GM21528 (cell line): Measurements from ENCODE around the gene USP2.
"Not testable (repeated sequence)": the region's sequence is repeated elsewhere in the genome, so short reads cannot be mapped to it uniquely, and the experiment has no call there.

ENCODE experiments used
- ATAC-seq: cut with Tn5 transposase; IDR thresholded peaks from one replicate; pipeline ENCODE4 v1.9.1; 2021; ENCODE audit warnings: mild to moderate bottlenecking, moderate library complexity; ENCODE audit not compliant: unreplicated experiment, low FRiP score

The USP2 gene

DNA sequence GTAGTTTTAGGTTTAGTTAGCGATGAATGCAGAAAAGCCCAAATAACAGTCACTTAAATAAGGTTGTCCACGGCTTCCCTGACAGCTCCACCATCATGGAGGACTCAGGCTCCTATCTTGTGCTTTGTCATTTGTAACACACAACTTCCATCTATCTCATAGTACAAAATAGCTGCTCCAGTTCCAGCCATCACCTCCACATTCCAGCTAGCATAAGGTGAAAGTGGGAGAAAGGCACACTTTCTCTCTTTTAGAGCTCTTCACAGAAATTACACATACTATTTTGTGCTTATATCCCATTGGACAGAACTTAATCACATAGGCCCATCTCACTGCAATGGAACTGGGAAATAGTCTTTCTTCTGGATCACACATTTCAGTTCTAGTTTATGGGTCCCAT is 32.8 kb upstream of the USP2 start:
- ATAC-seq = no peak

DNA sequence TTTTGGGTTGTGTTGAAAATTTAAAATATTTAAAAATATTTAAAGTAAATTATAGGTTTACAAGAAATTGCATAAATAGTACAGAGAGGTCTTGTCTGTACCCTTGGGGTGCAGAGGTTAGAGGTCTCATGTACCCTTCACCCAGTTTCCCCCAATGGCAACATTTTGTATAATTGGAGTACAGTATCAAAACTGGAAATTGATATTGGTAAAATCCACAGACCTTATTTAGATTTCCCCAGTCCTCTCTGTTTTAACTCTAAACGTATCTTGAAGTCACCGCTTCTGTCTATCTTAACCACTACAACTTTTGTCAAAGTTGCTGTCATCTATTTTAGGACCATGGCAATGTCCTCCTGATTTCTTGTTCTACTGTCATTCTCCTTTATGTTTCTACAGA is 30.6 kb upstream of the USP2 start:
- no peak for ATAC-seq

DNA sequence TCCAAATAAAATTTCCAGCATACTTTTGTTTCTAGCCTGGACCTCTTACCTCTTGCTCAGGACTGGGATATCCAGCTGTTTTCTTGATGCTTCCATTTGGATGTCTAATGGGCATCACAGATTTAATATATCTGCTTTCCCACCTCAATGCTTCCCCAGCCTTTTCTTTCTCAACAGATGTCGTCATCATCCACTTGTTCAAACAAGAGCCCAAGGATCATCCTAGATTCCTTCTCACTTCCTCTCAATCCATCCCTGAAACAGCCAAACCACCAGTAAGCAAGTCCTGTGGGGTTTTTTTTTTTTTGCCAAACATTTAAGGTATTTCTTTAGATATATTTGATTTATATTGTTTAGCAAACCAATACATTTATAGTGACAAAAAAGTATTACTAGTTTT is 29.0 kb upstream of the USP2 start:
- no peak for ATAC-seq

DNA sequence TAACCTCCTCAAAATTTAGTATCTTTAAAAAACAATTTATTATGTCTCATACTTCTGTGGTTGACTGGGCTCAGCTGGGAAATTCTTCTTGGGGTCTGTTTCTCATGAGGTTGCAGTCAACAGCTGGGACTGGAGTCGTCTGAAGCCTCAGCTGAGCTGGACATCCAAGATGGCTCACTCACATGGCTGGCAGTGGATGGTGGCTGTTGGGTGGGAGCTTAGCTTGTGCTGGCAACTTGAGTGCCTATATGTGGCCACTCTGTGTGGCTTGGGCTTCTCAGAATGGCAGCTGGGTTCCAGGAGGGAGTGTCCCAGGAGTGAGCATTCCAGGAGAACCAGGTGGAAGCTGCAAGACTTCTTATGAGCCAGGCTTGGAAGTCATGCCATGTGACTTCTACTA is 28.2 kb upstream of the USP2 start:
- ATAC-seq = no peak

DNA sequence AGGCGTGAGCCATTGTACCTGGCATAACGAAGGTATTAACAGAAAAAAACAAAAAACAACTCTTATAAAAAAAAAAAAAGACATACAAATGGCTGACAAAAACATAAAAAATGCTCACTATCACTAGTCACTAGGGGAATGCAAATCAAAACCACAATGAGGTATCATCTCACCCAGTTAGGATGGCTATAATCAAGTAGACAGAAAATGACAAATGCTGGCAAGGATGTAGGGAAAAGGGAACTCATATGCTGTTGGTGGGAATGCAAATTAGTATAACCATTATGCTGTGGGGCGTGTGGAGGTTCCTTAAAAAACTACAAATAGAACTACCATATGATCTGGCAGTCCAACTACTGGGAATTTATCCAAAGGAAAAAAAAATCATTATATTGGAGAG is 24.5 kb upstream of the USP2 start:
- ATAC-seq = no peak

DNA sequence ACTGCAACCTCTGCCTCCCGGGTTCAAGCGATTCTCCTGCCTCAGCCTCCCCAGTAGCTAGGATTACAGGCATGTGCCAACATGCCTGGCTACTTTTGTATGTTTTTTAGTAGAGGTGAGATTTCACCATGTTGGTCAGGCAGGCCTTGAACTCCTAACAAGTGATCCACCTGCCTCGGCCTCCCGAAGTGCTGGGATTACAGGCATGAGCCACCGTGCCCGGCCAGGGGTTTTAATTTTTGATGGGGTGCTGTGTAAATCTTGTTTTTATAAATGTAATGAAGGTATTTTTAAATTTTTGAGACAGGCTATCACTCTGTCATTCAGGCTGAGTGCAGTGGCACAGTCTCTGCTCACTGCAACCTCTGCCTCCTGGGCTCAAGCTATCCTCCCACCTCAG is 24.0 kb upstream of the USP2 start:
- ATAC-seq = not testable (repeated sequence)

DNA sequence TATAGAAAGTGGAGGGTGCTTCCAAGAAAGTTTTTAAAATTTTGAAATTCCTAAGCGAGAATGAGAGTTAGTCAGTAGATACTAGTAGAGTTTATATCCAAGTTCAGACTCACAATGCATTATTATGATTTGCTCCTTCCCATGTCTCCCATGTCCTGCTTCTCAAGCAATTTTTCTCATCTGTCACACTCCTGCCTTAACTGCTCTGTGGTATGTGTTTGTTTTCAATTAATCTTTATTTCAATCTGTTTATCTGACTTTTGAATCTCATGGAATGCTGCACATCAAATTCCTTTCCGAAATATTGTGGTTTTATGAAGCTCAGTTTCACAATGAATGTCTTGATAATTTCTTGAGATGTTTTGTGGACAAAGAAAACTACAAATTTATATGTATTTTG is 23.4 kb upstream of the USP2 start:
- no peak for ATAC-seq

DNA sequence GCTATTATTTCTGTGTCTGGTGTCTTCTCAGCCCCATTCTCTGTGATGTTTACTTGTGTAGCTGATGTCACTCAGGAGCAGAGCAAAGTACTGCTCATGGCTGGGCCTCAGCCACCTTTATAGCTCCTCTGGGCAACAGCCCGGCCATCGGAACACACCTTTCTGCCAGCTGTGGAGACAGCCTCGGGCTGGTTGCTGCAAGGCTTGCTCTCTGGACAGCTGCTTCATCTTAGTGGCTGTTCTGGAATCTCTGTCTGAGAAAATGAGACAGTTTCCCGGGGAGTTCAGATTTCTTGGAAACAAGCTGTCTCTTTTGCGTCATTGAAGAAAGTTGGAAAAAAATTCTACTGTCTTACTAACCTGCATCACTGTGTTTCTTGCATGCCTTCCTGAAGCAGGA is 21.5 kb upstream of the USP2 start:
- ATAC-seq = no peak

DNA sequence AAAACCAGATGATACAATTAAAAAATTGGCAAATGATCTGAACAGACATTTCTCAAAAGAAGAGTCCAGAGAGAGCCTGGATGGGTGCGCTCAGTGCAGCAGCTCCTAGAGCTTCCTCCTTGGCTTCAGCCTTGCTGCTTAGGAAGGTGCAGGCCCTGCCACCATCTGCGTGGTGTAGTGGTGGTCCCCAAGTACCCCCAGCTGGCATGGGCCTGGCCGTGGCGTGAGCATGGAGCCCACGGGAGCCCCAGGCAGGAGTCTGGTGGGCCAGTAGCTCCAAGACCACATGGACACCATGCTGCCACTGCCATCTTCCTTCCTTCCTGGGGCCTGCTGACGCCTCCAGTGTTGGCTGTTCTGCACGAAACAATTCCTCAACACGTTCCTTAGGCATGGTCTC is 21.0 kb upstream of the USP2 start:
- no peak for ATAC-seq

DNA sequence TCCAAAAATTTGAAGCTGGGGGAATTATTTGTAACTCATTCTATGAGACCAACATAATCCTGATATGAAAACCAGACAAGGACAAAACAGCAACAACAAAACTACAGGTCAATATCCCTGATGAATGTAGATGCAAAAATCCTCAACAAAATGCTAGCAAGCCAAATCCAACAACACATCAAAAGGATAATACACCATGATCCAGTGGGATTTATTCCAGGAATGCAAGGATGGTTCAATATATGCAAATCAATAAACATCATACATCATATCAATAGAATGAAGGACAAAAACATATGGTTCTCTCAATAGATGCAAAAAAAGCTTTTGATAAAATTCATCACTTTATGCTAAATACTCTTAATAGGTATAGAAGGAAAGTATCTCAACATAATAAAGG is 19.4 kb upstream of the USP2 start:
- ATAC-seq = no peak

DNA sequence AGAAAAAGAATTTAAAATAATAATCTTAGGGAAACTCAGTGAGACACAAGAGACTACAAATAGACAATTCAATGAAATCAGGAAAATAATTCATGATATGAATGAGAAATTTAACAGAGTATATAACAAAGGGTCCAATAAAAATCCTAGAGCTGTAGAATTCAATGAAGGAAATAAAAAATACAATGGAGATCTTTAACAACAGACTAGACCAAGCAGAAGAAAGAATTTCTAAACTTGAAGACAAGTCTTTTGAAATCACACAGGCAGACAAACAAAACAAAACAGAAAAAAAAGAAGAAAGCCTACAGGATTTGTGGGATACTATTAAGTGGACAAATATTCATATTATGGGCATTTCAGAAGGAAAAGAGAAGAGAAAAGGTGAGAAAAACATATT is 16.2 kb upstream of the USP2 start:
- ATAC-seq = no peak

DNA sequence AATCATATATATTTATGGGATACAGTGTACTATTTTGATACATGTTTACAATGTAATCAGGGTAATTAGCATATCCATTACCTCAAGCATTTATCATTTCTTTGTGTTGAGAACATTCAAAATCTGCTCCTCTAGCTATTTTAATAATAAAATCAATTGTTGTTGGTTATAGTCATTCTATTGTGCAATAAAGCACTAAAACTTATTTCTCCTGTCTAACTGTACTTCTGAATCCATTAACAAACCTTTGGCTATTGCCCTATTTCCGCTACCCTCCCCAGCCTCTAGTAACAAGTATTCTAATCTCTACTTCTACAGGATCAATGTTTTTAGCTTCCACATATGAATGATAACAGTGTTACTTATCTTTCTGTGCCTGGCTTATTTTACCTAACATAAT is 15.3 kb upstream of the USP2 start:
- ATAC-seq = no peak

DNA sequence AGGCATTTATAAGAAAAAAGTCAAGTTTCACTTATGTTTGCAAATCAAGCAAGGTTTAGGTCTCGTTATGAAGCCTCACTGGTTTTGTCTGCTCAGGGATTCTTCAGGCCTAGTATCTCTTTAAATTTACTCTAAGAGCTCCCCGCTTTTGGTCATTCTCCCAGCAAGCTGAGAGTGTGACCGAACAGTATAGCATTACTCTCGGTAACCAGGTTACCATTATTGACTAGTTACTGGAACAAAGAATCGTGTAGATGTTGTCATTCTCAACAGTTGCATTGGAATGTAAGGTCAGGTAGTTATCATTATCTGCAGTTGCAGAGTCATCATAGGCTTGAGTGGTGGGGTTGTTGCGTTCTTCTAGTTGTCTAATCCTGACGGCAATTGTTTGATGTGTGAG is 9.8 kb upstream of the USP2 start:
- no peak for ATAC-seq

DNA sequence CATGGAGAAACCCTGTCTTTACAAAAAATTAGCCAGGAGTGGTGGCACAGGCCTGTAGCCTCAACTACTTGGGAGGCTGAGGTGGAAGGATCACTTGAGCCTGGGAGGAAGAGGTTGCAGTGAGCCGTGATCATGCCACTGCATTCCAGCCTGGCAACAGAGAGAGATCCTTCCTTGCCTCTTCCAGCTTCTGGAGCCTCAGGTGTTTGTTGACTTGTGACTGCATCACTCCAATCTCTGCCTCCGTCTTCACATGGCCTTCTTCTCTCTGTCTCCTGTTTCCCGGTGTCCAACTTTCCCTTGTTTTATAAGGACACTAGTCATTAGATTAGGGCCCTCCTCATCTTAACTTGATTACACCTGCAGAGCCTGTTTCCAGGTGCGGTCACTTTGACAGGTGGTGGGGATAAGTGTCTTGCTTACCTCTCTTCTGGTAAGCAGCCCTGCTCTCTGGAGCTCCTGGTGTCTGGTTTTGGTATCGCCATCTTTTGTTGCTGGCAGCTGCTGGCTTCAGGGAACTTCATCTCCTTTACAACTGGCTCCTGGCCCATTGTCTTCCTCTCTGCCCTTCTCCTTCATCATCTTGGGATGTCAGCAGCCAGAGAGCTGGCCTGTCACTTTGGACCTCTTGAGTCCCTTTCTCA is 8.2 kb upstream of the USP2 start:
- no peak for ATAC-seq

DNA sequence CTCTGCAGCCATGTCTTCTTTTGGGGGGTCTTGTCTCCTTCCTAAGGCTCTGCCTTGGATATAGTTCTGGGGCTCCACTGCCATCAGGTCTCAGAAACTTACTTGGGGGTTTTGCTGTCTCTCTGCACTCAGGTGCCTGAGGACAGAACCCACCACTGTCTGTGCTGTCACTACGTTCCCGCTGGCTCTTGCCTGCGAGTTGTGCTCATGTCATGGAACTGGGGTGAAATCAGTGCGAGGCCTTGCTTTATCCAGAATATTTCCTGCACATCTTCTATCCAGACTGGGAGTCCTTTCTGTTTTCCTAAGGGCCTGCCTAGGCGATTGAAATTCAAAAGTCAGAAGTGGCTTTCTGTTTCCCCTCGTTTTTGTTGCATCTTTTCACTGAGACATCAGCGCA is 6.6 kb upstream of the USP2 start:
- no peak for ATAC-seq

DNA sequence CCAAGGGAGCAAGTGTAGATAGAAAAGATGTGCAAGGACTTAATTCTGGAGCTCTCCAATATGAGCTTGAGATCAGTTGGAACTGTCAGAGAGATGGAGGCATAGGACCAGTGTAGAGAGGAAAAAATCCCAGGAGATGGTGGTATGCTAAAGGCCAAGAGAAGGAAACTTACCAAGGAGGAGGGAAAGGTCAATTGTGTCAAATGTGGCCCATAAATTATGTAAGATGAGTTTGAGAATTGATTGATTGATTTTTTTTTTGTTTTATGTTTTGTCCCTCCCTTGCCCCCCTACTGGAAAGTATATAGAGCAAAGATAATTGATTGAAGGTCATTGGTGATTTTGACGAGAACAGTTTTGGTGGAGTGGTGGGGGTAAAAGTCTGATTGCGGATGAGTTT is 2.8 kb upstream of the USP2 start:
- ATAC-seq = no peak

DNA sequence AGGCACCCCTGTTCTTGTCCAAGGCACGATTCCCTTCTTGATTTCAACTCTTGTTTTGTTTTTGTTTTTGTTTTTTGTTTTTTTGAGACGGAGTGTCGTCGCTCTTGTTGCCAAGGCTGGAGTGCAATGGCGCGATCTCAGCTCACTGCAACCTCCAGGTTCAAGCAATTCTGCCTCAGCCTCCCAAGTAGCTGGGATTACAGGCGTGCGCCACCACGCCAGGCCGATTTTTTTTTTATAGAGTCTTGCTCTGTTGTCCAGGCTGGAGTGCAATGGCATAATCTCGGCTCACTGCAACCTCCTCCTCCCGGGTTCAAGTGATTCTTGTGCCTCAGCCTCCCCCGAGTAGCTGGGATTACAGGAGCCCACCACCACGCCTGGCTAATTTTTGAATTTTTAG is 1.0 kb upstream of the USP2 start:
- ATAC-seq = not testable (repeated sequence)

DNA sequence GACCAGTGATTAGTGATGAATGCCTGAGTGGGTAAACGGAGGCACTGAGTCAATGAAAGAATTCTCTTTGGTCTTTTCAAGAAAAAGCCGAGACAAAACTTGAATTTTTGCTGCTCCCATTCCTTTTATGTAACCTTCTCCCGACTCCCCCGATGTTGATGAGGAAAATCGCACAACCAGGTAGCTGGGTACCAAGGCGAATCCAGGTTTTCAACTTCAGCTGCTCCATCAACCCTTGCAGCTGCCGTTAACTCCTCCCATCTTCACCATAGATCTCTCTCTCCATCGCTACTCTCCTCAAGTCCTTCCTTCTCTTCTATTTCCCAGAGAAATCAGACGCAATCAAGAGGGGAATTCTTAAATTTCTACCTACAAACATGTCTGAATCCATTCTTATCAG is 611 bp upstream of the USP2 start:
- ATAC-seq = no peak

DNA sequence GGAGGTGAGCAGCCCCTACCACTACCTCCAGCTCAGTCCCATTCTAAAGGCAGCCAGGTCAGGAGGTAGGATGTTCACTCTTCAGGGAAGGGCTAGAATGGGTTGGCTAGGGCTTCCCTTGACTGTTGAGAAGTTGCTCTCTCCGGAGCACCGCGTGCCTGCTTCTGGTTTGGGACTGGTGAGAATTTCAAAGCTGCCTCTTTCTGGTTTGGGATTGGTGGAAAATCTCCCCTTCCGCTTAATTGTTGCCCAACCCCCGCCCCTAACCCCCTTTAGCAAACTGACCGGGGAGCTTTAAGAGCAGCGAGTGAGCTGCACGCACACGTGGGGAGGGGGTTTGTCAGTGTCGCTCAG is 686 bp downstream of the USP2 start:
- no peak for ATAC-seq

DNA sequence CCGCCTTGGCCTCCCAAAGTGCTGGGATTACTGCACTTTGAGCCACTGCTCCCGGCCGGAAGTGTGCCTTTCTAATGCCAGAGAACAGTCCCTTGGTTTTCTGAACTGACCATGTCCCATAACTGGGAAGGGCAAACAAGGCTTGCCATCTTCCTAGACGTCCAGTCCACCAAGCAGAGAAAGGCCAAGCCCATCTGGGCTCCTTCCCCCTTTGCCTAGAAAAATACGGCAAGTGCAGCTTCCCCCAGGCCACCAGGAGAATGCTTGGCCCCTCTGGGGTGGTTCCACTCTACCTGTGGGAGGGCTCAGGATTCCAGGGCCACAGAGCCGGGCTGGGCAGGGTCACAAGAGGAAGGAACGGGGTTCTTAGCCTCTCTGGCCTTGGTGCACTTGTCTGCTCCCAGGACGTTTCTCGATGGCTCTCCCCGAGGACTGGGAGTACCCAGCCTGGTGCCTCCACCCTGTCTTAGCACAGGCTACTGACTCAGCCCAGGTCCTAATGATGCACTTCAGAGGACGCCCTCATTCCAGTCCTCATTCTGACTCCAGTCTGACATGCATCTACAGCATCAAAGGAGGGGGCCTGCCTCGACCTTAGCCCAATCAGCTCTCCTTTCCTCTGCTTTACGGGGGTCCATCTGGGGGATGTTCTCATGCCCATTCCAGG is 1.2 kb downstream of the USP2 start:
- ATAC-seq = no peak

DNA sequence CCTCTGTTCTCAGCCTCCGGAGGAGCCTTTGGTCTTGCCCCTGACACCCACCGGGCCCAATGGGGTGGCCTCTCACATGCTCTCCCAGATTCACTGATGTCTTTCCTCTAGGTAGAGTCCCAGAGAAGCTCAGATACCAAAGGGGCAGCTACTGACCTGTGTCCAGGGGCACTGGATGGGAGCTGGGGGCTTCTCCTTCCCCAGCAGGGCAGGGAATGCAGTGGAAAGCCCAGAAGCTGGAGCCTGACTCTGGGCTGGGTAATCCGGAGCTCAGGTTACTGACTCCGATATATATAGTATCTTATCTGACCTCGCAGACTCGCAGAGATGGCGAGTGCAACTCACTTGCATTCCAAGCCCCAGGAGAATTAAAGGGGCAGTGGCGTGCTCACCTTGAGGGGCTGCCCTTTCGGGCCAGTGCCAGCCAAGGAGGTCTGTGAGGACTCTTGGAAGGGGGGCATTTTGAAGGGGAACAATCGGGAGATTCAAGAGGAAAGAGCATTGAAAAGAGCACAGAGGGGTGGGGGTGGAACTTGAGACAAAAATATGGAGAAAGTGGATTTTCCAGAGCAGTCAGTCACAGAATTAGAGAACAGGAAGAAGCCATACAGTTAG is 2.5 kb downstream of the USP2 start:
- no peak for ATAC-seq

DNA sequence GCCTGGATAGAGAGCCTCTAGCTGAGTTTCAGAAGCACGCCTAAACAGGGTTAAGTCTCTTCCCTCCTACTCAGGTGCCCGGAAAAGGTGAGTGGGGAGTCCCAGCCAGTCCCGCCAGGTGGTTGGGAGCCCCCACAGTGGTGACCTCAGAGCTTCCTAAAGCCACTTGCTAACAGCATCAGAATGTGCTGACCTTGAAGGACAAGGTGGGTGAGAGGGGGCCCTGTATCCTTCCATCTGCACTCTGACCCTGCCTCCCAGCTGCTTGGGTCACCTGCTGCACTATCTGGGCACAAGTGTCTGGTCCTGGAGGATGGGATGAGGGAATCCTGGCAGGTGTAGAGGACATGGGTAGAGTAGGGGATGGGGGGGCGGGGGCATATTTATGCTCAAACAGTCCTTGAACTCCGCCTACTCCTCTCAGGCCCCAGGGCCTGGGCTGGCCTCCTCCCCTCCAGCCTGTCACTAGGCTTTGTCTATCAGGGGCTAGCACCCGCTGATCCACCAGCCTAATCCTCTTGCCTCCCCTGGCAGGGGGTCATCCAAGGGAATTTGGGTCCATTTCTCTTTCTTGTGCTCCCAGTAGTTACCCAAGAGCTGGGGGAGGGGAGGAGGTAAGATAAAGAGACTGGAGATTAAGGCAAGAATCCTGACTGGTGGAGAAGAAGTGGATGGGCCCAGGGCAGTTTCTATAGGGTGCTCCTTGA is 3.4 kb downstream of the USP2 start:
- no peak for ATAC-seq
